Heart right ventricle (tissue), 16 donors: ENCODE data around the gene PPP4R4. TPM values are rescaled to one million over a fixed set of nuclear protein-coding genes. Genes with fewer than 3 reads are reported as not detected.

Source experiments
- ATAC-seq, 8 donors: fragments of 200-7000 bp; cut with Tn5 transposase; one replicate each; pipeline ENCODE4 v1.9.1; 2020; ENCODE audit warnings: mild to moderate bottlenecking in 8 of 8, moderate library complexity in 8 of 8, moderate number of reproducible peaks in 1 of 8
- DNase-seq, 2 donors: peaks; one replicate each; pipeline ENCODE4 v3.0.0-alpha.2; 2020
- H3K27ac ChIP-seq, 10 donors: fragments of 200-600 bp; sonication (generic) in 2 of 10; one replicate each; pipeline versions ENCODE4 v1.5.0 to v1.8.0; 2020 to 2022; ENCODE audit warnings: mild to moderate bottlenecking in 3 of 10
- H3K27me3 ChIP-seq, 7 donors: fragments of 200-600 bp; one replicate each; pipeline ENCODE4 v1.8.0; 2021 to 2022; ENCODE audit warnings: mild to moderate bottlenecking in 2 of 7
- H3K36me3 ChIP-seq, 9 donors: fragments of 200-600 bp; sonication (generic) in 1 of 9; one replicate each; pipeline versions ENCODE4 v1.5.0 to v1.8.0; 2020 to 2022; ENCODE audit warnings: mild to moderate bottlenecking in 2 of 9
- H3K4me1 ChIP-seq, 9 donors: fragments of 200-600 bp; sonication (generic) in 1 of 9; one replicate each; pipeline versions ENCODE4 v1.5.0 to v1.8.0; 2020 to 2022; ENCODE audit warnings: mild to moderate bottlenecking in 4 of 9
- H3K4me3 ChIP-seq, 10 donors: fragments of 200-600 bp; sonication (generic) in 2 of 10; one replicate each; pipeline versions ENCODE4 v1.5.0 to v1.8.0; 2020 to 2022; ENCODE audit warnings: mild to moderate bottlenecking in 7 of 10, moderate library complexity in 2 of 10
- H3K9me3 ChIP-seq, 11 donors: fragments of 200-600 bp in 10 of 11; sonication (generic) in 2 of 11; one replicate each; pipeline versions ENCODE4 v1.5.0 to v1.8.0; 2013 to 2022; ENCODE audit warnings: mild to moderate bottlenecking in 2 of 11, control low read depth in 1 of 11, moderate library complexity in 1 of 11
- WGBS, 2 donors: extraction: QIAGEN DNeasy Blood & Tissue Kit; methylation state at CpG; one replicate each; pipeline ENCODE4 v1.1.7; 2013; ENCODE audit warnings: inconsistent platforms in 1 of 2; 5-methylcytosine and 5-hydroxymethylcytosine counted together
- intact Hi-C, 10 donors: fragments of 100-400 bp; cut with DNase I; formaldehyde crosslinking; loops; one replicate each; pipeline versions ENCODE4 v1.11.1 to v1.14.2; 2022
- polyA plus RNA-seq, 2 donors: library from polyadenylated mRNA; stranded (reverse); fragments of 200-250 nt; gene quantifications; one replicate each; pipeline ENCODE4 v1.2.3, GENCODE V29; 2013
- total RNA-seq, 10 donors: library from RNA; stranded (reverse); fragmentation: NEBNext Ultra II Directional in 3 of 10; extraction: Animal tissue kit (Norgen Biotek cat#: 25700) in 3 of 10; gene quantifications; one replicate each; pipeline versions ENCODE4 v1.2.1 to v1.2.4, GENCODE V29; 2021 to 2023
- TF ChIP-seq, protein P1 (sequence below), 9 donors: fragments of 200-600 bp; sonication (generic) in 2 of 9; IDR thresholded peaks; one replicate each; pipeline versions ENCODE4 v1.5.0 to v1.8.0; 2021 to 2022; ENCODE audit warnings: antibody characterized with exemption in 9 of 9, mild to moderate bottlenecking in 5 of 9, moderate library complexity in 1 of 9
- donor health status: Arrhythmogenic right ventricular cardiomyopathy.
- donor health status: ischemic (EF 13 %, LVEDD 7.1; RV severe dilation, severe dysfunction).
- donor health status: healthy with polysubstance abuse.
- donor health status: DM: no; HTN: yes; CAD: no.
- donor health status: DM: no; HTN: no; CAD: no.
- donor health status: ischemic (EF 25% LVEDD 6.9; RV normal size, moderate dysfunction).
- donor health status: ischemic (EF 25% LVEDD 5.7; RV mildly dilated, moderate dysfunction).
- donor health status: healthy.
- donor health status: DM: yes; HTN: yes; CAD: no.
- donor health status: Ischemic cardiomyopathy.
- donor health status: ischemic (EF 35%, LVEDD 5.7; RV mildly dilated, moderate dysfunction).
- donor health status: nonischemic (EF 11% LVEDD 7.7; RV severe dilation, severe dysfunction).
- donor health status: DM: yes; HTN: yes; CAD: no.
- donor health status: PGD.
- donor health status: ischemic (EF 29% LVEDD 5.4; RV normal size, mild dysfunction).
- donor health status: nonischemic (EF 23%, LVEDD 6.1; RV moderate dilation, normal function).

Gene PPP4R4
- total and polyA plus RNA-seq, 12 donors = 0.13 to 0.94 (median 0.31) TPM; not detected in 5

DNA sequence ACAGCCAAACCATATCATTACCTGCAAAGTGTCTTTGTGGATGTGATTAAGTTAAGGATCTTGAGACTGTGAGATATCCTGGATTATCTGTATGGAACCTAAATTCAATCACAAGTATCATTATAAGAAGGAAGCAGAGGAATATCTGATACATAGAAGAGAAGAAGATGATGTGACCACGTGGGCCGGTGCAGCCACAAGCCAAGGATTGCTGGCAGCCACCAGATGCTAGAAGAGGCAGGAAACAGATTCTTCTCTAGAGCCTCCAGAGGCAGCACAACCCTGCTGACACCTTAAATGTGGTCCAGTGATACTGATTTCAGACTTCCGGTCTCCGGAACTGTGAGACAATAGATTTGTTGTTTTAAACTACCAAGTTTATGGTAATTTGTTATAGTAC lies 38.6 kb upstream of the PPP4R4 start:
- TF ChIP-seq, protein P1, sequence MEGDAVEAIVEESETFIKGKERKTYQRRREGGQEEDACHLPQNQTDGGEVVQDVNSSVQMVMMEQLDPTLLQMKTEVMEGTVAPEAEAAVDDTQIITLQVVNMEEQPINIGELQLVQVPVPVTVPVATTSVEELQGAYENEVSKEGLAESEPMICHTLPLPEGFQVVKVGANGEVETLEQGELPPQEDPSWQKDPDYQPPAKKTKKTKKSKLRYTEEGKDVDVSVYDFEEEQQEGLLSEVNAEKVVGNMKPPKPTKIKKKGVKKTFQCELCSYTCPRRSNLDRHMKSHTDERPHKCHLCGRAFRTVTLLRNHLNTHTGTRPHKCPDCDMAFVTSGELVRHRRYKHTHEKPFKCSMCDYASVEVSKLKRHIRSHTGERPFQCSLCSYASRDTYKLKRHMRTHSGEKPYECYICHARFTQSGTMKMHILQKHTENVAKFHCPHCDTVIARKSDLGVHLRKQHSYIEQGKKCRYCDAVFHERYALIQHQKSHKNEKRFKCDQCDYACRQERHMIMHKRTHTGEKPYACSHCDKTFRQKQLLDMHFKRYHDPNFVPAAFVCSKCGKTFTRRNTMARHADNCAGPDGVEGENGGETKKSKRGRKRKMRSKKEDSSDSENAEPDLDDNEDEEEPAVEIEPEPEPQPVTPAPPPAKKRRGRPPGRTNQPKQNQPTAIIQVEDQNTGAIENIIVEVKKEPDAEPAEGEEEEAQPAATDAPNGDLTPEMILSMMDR (IDR thresholded peaks at IDR 0.05) = no peak
- Histone ChIP-seq H3K27ac (no peak overlapping the region), H3K27me3 (peaks cover 0 to 9% (median 4%) of the 10 kb centered on the region in 7 donors), H3K4me3 (no peak overlapping the region), H3K4me1 (peaks cover 0 to 5% (median under 1%) of the 10 kb centered on the region in 9 donors), H3K36me3 (no peaks in the 10 kb centered on the region), H3K9me3 (peaks cover 0 to 11% (median 0%) of the 10 kb centered on the region in 11 donors)
- intact Hi-C loops = loop anchor here in 9 of 10 donors (5.0 to 10.0 kb wide), 9 partner anchors 37 to 349 kb away; partner anchors contain the start of genes DDX24 (in 1 of the 9), IFI27L1 (in 1 of the 9) and PPP4R4 (in 1 of the 9)
- ATAC-seq = no peak
- WGBS, 2 donors = 74 to 75% methylated on average over 4 of the region's 4 CpGs
- no peak for DNase-seq

- TF ChIP-seq, protein P1 (IDR thresholded peaks at IDR 0.05) = peak; percentile 90 to 99 (median 96)
- H3K36me3 ChIP-seq = no peaks in the 10 kb centered on the region
- intact Hi-C loops = loop anchor here (1.0 to 10.0 kb wide), 11 partner anchors 36 to 348 kb away; partner anchors contain the start of genes DDX24 (in 1 of the 10), IFI27L1 (in 1 of the 10) and PPP4R4 (in 1 of the 10)
Observed at GRCh38 chr14:94136575-94137331, 37.4 kb upstream of the PPP4R4 start.

GRCh38 chr14:94138251-94138650 lies 35.9 kb upstream of the PPP4R4 start:
- TF ChIP-seq, protein P1 (IDR thresholded peaks at IDR 0.05) = no peak
- H3K4me1 ChIP-seq = peaks cover 0 to 5% (median 0%) of the 10 kb centered on the region in 9 donors
- peaks cover 0 to 11% (median 0%) of the 10 kb centered on the region in 11 donors for H3K9me3 ChIP-seq
- H3K36me3 ChIP-seq = no peaks in the 10 kb centered on the region
- intact Hi-C loops = loop anchor here in 9 of 10 donors (5.0 to 10.0 kb wide), 9 partner anchors 34 to 347 kb away; partner anchors contain the start of genes DDX24 (in 1 of the 9), IFI27L1 (in 1 of the 9) and PPP4R4 (in 1 of the 9)
- ATAC-seq (no peak), DNase-seq (no peak)
- no peak overlapping the region for H3K27ac ChIP-seq
- peaks cover 0 to 9% (median 4%) of the 10 kb centered on the region in 7 donors for H3K27me3 ChIP-seq
- H3K4me3 ChIP-seq = no peak overlapping the region
- WGBS, 2 donors = 86 to 89% methylated on average over 9 of the region's 9 CpGs

More at GRCh38 chr14:94136575-94137331, 37.4 kb upstream of the PPP4R4 start:
- Histone ChIP-seq H3K4me1 (peaks cover 0 to 5% (median 0%) of the 10 kb centered on the region in 9 donors), H3K27me3 (peaks cover 0 to 9% (median 4%) of the 10 kb centered on the region in 7 donors), H3K9me3 (peaks cover 0 to 11% (median 0%) of the 10 kb centered on the region in 11 donors), H3K27ac (no peak overlapping the region), H3K4me3 (no peak overlapping the region)
- 30 to 32% methylated on average over 18 of the region's 18 CpGs for WGBS, 2 donors
- DNase-seq (peak; percentile 87 to 88), ATAC-seq (peak; percentile 87 to 95 (median 93))

DNA sequence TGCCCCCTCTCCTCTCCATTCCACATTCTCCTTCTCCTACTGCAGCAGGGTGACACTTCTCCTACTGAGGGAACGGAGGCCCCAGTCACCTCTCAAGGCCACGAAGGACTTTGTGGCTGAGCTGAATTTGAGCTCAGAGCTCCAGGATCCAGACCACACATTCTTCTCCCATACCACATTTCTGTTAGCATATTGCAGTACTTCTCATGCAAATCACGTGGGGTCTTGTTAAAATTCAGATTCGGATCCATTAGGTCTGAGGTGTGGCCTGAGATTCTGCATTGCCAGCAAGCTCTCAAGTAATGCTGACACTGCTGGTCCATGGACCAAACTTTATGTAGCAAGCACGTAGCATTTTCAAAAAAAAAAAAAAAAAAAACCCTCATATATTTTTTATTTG lies 35.1 kb upstream of the PPP4R4 start:
- no peak for ATAC-seq
- Histone ChIP-seq H3K36me3 (no peaks in the 10 kb centered on the region), H3K9me3 (peaks cover 0 to 11% (median 0%) of the 10 kb centered on the region in 11 donors), H3K27me3 (peaks cover 0 to 9% (median 4%) of the 10 kb centered on the region in 7 donors), H3K4me3 (no peak overlapping the region), H3K4me1 (peaks cover 0 to 5% (median 0%) of the 10 kb centered on the region in 9 donors), H3K27ac (no peak overlapping the region)
- TF ChIP-seq, protein P1 (IDR thresholded peaks at IDR 0.05) = no peak
- no peak for DNase-seq
- intact Hi-C loops = loop anchor here in 9 of 10 donors (5.0 to 10.0 kb wide), 9 partner anchors 33 to 346 kb away; partner anchors contain the start of genes DDX24 (in 1 of the 9), IFI27L1 (in 1 of the 9) and PPP4R4 (in 1 of the 9)
- WGBS, 2 donors = 69 to 81% methylated on average over 5 of the region's 5 CpGs
